Glutamatergic neuron (in vitro differentiated cells): ENCODE data around the gene TCP11L2. TPM values are rescaled to one million over a fixed set of nuclear protein-coding genes. Genes with fewer than 3 reads are reported as not detected.
"Not testable (repeated sequence)": the region's sequence is repeated elsewhere in the genome, so short reads cannot be mapped to it uniquely, and the experiment has no call there.

Experiments
- DNase-seq: peaks from one replicate; pipeline ENCODE4 v3.0.0; 2022
- H3K27ac Mint-ChIP-seq: one replicate; pipeline ENCODE4 v1.8.0; 2020; ENCODE audit warnings: mild to moderate bottlenecking, mixed read lengths, inconsistent platforms; ENCODE audit not compliant: unreplicated experiment
- H3K27me3 Mint-ChIP-seq: one replicate; pipeline ENCODE4 v1.8.0; 2020; ENCODE audit warnings: mild to moderate bottlenecking, moderate library complexity, mixed read lengths, inconsistent platforms; ENCODE audit not compliant: unreplicated experiment
- H3K36me3 Mint-ChIP-seq: one replicate; pipeline ENCODE4 v1.8.0; 2020; ENCODE audit warnings: mild to moderate bottlenecking, mixed read lengths, inconsistent platforms; ENCODE audit not compliant: unreplicated experiment
- H3K4me1 Mint-ChIP-seq: one replicate; pipeline ENCODE4 v1.8.0; 2020; ENCODE audit warnings: mild to moderate bottlenecking, low read depth, mixed read lengths, inconsistent platforms; ENCODE audit not compliant: unreplicated experiment
- H3K4me3 Mint-ChIP-seq: one replicate; pipeline ENCODE4 v1.8.0; 2020; ENCODE audit warnings: mild to moderate bottlenecking, mixed read lengths, inconsistent platforms; ENCODE audit not compliant: unreplicated experiment
- H3K9me3 Mint-ChIP-seq: one replicate; pipeline ENCODE4 v1.8.0; 2020; ENCODE audit warnings: mild to moderate bottlenecking, moderate library complexity, mixed read lengths, inconsistent platforms; ENCODE audit not compliant: unreplicated experiment
- total RNA-seq: library from RNA; stranded (reverse); fragmentation: NEBNext Ultra II Directional; extraction: Animal tissue kit (Norgen Biotek cat#: 25700); gene quantifications from one replicate; pipeline ENCODE4 v1.2.1, GENCODE V29; 2021; ENCODE audit not compliant: unreplicated experiment
- TF ChIP-seq, protein P1 (sequence below): fragments of 200-600 bp; sonication (generic); IDR thresholded peaks from one replicate; pipeline ENCODE4 v1.5.0; 2021; ENCODE audit not compliant: partially characterized antibody, unreplicated experiment

Gene TCP11L2
- total RNA-seq, 1 donor from 2014 or later = 17.1 TPM

DNA sequence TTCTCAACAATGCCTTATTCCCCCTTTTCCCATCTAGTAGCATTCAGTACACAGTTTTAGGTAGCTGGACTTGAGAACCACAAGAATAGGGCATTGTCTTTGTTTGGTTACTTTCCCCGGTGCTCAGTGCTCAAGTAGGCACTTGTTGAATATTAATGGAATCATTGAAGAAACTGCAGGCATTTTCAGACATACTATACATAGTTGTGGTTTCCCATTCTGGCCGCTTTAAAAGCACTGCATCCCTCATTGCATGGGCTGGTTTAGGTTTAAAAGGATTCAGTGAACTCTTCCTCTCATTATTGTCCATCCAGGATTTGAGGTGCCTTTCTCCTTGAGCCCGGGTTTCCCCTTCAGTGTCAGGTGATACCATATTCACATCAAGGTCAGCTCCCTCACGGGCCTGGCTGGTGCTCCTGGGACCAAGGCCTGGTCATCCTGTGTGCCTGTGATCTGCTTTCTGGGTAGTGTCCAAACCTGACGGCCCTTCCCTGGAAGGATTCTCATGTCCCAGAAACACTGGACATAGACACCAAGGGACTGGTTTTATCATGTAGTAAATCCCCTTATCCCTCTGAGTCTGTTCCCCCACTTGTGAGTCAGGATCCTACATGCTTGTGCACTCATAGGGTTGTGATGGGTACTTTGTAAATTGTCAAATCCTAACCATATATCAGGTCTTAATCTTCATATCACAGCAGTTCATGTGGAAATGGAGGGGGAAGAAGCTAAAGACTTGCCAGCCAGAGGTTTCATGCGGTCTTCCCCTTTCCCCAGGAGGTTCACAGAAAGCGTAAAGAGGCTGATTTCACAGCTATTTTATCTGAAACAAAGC lies 7.4 kb downstream of the TCP11L2 start:
- peaks cover 3% of the 10 kb centered on the region for H3K4me1 Mint-ChIP-seq
- H3K27ac Mint-ChIP-seq = no peak overlapping the region
- H3K36me3 Mint-ChIP-seq = no peaks in the 10 kb centered on the region
- TF ChIP-seq, protein P1, sequence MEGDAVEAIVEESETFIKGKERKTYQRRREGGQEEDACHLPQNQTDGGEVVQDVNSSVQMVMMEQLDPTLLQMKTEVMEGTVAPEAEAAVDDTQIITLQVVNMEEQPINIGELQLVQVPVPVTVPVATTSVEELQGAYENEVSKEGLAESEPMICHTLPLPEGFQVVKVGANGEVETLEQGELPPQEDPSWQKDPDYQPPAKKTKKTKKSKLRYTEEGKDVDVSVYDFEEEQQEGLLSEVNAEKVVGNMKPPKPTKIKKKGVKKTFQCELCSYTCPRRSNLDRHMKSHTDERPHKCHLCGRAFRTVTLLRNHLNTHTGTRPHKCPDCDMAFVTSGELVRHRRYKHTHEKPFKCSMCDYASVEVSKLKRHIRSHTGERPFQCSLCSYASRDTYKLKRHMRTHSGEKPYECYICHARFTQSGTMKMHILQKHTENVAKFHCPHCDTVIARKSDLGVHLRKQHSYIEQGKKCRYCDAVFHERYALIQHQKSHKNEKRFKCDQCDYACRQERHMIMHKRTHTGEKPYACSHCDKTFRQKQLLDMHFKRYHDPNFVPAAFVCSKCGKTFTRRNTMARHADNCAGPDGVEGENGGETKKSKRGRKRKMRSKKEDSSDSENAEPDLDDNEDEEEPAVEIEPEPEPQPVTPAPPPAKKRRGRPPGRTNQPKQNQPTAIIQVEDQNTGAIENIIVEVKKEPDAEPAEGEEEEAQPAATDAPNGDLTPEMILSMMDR = no peak
- H3K27me3 Mint-ChIP-seq = no peaks in the 10 kb centered on the region
- no peak for DNase-seq
- H3K4me3 Mint-ChIP-seq = no peak overlapping the region
- no peaks in the 10 kb centered on the region for H3K9me3 Mint-ChIP-seq

DNA sequence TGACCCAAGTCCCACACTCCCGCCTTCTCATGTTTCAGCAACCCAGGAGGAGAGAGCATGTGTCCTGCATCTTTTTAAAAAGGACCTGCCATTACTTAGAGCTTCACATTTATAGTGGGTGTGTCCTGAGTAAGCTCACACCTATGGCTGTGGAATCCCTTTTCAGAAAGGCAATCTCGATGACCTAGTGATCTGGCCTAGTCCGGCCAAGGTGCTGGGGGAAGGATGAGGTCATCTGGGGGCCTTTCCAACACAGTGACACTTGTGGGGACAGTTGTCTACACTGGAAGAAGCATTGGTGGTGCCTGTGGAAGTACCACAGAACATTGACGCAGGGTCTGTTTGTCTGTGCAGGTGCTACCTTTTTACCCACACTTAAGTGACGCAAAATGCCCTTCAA lies 8.2 kb downstream of the TCP11L2 start:
- Mint-ChIP-seq H3K9me3 (no peaks in the 10 kb centered on the region), H3K36me3 (no peaks in the 10 kb centered on the region), H3K4me3 (no peak overlapping the region), H3K4me1 (peaks cover 3% of the 10 kb centered on the region), H3K27ac (no peak overlapping the region), H3K27me3 (no peaks in the 10 kb centered on the region)
- TF ChIP-seq, protein P1 = no peak
- no peak for DNase-seq

DNA sequence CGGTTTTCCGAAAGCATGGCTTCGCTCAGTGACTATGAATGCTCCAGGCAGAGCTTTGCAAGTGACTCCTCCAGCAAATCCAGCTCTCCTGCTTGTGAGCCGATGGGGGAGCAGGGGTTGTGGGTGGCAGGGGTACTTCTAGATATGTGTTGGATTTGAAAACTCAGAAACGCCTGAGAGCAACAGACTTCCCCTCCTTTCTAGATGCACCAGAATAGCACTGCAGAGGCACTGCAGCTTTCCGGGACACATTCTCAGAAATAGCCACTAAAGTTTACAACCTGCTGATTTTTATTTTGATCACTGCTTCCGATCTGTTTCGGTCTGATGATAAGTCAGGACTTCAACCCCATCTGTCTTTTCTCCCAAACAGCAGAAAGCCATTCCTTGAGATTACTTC lies 8.6 kb downstream of the TCP11L2 start:
- Mint-ChIP-seq H3K9me3 (no peaks in the 10 kb centered on the region), H3K27me3 (no peaks in the 10 kb centered on the region), H3K27ac (no peak overlapping the region), H3K4me3 (no peak overlapping the region), H3K36me3 (no peaks in the 10 kb centered on the region), H3K4me1 (peaks cover 3% of the 10 kb centered on the region)
- no peak for DNase-seq
- TF ChIP-seq, protein P1 = no peak

DNA sequence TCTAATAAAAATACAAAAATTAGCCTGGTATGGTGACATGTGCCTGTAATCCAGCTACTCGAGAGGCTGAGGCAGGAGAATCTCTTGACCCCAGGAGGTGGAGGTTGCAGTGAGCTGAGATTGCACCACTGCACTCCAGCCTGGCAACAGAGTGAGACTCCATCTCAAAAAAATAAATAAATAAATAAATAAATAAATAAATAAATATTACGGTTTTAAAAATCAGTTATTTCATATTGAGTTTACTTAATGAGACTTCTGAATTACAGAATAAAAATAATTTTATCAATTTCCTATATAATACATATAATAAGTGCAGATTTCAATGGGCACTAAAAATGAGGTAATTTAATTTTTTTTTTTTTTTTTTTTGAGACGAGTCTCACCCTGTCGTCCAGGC lies 10.9 kb downstream of the TCP11L2 start:
- not testable (repeated sequence) for DNase-seq

DNA sequence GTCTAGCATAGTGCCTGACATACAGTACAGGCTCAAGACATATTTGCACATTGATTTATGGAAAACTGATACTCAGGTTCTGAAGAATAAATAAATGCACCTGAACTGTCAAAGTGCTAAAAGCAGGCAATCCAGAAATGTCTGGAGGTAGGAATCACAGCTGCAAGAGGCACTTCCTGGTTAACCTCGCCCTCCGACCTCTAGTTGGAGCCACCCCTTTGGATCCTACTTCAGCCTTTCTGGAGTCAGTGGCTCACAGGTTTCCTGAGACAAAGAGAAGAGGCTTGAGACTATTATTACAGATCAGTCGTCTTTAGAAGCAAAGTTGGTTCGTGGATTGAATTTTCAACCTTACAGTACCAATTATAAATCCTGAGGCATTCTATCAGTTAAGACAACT lies 13.0 kb downstream of the TCP11L2 start:
- H3K27ac Mint-ChIP-seq = no peak overlapping the region
- H3K27me3 Mint-ChIP-seq = no peaks in the 10 kb centered on the region
- H3K4me1 Mint-ChIP-seq = peaks cover 3% of the 10 kb centered on the region
- no peaks in the 10 kb centered on the region for H3K9me3 Mint-ChIP-seq
- H3K36me3 Mint-ChIP-seq = no peaks in the 10 kb centered on the region
- H3K4me3 Mint-ChIP-seq = no peak overlapping the region
- DNase-seq = no peak
- TF ChIP-seq, protein P1 = no peak

More for the DNA sequence above, 10.9 kb downstream of the TCP11L2 start:
- H3K27me3 Mint-ChIP-seq, H3K27ac Mint-ChIP-seq, H3K9me3 Mint-ChIP-seq, H3K4me3 Mint-ChIP-seq, H3K4me1 Mint-ChIP-seq, H3K36me3 Mint-ChIP-seq: not testable (repeated sequence)
